ENCODE data around the gene STX7.

STX7 gene

DNA sequence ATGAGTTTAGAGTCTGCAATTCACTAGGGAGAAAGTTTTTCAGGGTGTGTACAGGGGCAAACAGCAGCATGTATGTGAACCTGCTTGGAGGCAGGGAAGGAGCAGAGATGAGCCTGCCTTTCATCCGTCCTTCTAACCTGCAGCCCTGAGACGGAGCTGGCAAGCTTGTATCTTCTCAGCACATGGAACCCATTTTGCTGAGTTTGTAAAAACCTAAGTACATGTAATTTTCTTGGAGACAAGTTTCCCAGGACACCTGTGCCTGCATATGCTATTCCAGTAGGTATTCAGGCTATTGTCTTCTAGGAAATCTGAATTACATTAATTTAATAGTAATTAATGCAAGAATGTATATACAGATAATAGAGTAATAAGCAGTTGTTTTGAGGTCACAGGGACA, 82.8 kb downstream of the STX7 start:
- Histone ChIP-seq H3K36me3 (ENCODE audit: insufficient read depth, low read length) (no peaks in the 10 kb centered on the region), H3K9ac (ENCODE audit: low read length) (no peak overlapping the region), H3K4me3 (ENCODE audit: low read depth in 1 of 2, low read length in 2 of 2) (no peak overlapping the region), H3K4me1 (ENCODE audit: insufficient read depth, low read length) (no peaks in the 10 kb centered on the region), H3K27ac (ENCODE audit: low read depth, low read length) (no peak overlapping the region), H3K27me3 (ENCODE audit: control insufficient read depth in 1 of 2, insufficient read depth in 2 of 2, low read length in 2 of 2) (no peaks in the 10 kb centered on the region), H3K9me3 (ENCODE audit: low read length) (no peaks in the 10 kb centered on the region)

DNA sequence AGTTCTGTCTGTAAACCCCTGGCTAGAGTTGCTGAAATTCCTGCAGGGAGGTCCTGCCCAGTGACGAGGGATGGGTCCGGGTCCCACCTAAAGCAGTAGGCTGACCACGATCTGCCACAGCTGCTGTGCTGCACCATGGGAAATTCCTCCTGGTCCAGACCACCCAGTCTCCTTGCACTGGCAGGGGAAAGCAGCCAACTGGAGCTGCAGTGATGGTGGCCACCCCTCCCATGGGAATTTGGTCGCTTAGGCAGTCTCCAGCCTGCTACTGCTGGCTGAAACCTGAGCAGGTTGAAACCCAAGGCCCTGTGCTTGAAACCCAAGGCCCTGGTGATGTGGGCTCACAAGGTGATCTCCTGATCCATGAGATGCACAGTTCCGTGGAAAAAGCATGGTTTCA, 87.7 kb downstream of the STX7 start:
- Histone ChIP-seq H3K4me1 (ENCODE audit: insufficient read depth, low read length) (no peaks in the 10 kb centered on the region), H3K9me3 (ENCODE audit: low read length) (no peaks in the 10 kb centered on the region), H3K27me3 (ENCODE audit: control insufficient read depth in 1 of 2, insufficient read depth in 2 of 2, low read length in 2 of 2) (no peaks in the 10 kb centered on the region), H3K4me3 (ENCODE audit: low read depth in 1 of 2, low read length in 2 of 2) (no peak overlapping the region), H3K9ac (ENCODE audit: low read length) (no peak overlapping the region), H3K36me3 (ENCODE audit: insufficient read depth, low read length) (no peaks in the 10 kb centered on the region), H3K27ac (ENCODE audit: low read depth, low read length) (no peak overlapping the region)

DNA sequence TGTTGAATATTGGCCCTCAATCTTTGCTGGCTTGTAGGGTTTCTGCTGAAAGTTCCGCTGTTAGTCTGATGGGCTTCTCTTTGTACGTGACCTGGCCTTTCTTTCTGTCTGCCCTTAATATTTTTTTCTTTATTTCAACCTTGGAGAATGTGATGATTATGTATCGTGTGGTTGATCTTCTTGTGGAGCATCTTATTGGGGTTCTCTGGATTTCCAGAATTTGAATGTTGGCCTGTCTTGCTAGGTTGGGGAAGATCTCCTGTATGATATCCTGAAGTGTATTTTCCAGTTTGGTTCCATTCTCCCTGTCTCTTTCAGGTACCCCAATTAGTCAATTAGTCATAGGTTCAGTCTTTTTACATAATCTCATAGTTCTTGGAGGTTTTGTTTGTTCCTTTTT, 89.1 kb downstream of the STX7 start:
- H3K4me1 ChIP-seq (ENCODE audit: insufficient read depth, low read length), result no peaks in the 10 kb centered on the region
- no peaks in the 10 kb centered on the region for H3K27me3 ChIP-seq (ENCODE audit: control insufficient read depth in 1 of 2, insufficient read depth in 2 of 2, low read length in 2 of 2)
- H3K9me3 ChIP-seq (ENCODE audit: low read length), result no peaks in the 10 kb centered on the region
- no peak overlapping the region for H3K4me3 ChIP-seq (ENCODE audit: low read depth in 1 of 2, low read length in 2 of 2)
- H3K9ac ChIP-seq (ENCODE audit: low read length), result no peak overlapping the region
- H3K27ac ChIP-seq (ENCODE audit: low read depth, low read length), result no peak overlapping the region
- H3K36me3 ChIP-seq (ENCODE audit: insufficient read depth, low read length), result no peaks in the 10 kb centered on the region

- H3K27ac ChIP-seq (ENCODE audit: low read depth, low read length), result no peak overlapping the region
- H3K9me3 ChIP-seq (ENCODE audit: low read length), result no peaks in the 10 kb centered on the region
- H3K4me1 ChIP-seq (ENCODE audit: insufficient read depth, low read length), result no peaks in the 10 kb centered on the region
- no peaks in the 10 kb centered on the region for H3K36me3 ChIP-seq (ENCODE audit: insufficient read depth, low read length)
- no peak overlapping the region for H3K9ac ChIP-seq (ENCODE audit: low read length)
- no peaks in the 10 kb centered on the region for H3K27me3 ChIP-seq (ENCODE audit: control insufficient read depth in 1 of 2, insufficient read depth in 2 of 2, low read length in 2 of 2)
- no peak overlapping the region for H3K4me3 ChIP-seq (ENCODE audit: low read depth in 1 of 2, low read length in 2 of 2)
Observed at GRCh38 chr6:132418235-132418965, 94.5 kb downstream of the STX7 start.

DNA sequence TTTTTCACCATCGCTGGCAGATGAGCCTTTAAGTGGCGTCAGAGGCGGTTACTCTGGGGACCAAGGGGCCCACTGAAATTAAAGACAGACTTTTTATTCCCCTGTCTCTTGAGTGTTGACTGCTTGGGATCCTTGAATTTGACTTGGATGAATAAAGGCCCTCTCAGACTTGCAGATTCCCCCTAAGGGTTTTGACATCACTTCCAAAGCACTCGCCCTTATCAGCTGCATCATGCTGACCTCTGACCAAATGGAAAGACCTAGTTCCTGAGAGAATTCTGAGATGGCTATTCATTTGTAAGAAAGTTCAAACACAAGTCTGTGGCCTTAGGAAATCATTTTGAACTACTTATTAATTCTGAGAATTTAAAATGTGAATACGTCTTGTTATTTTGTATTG, 98.2 kb downstream of the STX7 start:
- Histone ChIP-seq H3K9me3 (ENCODE audit: low read length) (no peaks in the 10 kb centered on the region), H3K9ac (ENCODE audit: low read length) (no peak overlapping the region), H3K27ac (ENCODE audit: low read depth, low read length) (no peak overlapping the region), H3K4me3 (ENCODE audit: low read depth in 1 of 2, low read length in 2 of 2) (no peak overlapping the region), H3K27me3 (ENCODE audit: control insufficient read depth in 1 of 2, insufficient read depth in 2 of 2, low read length in 2 of 2) (no peaks in the 10 kb centered on the region), H3K4me1 (ENCODE audit: insufficient read depth, low read length) (no peaks in the 10 kb centered on the region), H3K36me3 (ENCODE audit: insufficient read depth, low read length) (no peaks in the 10 kb centered on the region)

DNA sequence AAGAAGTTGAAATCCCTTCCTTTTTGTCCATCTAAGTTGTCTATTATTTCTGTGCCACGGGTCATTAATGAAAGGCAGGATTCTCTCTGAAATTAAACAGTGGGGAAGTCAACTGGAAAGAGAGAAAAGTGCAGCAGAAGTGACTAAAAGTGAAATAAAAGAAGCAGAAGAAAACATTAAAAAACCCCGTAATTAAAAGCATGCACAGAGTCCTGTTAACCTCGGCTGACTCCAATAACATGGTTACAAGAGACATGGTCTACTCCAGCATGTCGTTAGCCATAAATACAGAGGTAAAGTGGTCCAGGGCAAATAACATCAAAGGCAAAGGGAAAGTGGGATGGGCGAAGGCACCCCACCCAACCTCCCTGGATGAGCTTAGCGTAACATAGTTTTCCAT, 98.6 kb downstream of the STX7 start:
- no peak overlapping the region for H3K9ac ChIP-seq (ENCODE audit: low read length)
- no peaks in the 10 kb centered on the region for H3K36me3 ChIP-seq (ENCODE audit: insufficient read depth, low read length)
- no peak overlapping the region for H3K27ac ChIP-seq (ENCODE audit: low read depth, low read length)
- H3K27me3 ChIP-seq (ENCODE audit: control insufficient read depth in 1 of 2, insufficient read depth in 2 of 2, low read length in 2 of 2), result no peaks in the 10 kb centered on the region
- no peak overlapping the region for H3K4me3 ChIP-seq (ENCODE audit: low read depth in 1 of 2, low read length in 2 of 2)
- no peaks in the 10 kb centered on the region for H3K9me3 ChIP-seq (ENCODE audit: low read length)
- H3K4me1 ChIP-seq (ENCODE audit: insufficient read depth, low read length), result no peaks in the 10 kb centered on the region

DNA sequence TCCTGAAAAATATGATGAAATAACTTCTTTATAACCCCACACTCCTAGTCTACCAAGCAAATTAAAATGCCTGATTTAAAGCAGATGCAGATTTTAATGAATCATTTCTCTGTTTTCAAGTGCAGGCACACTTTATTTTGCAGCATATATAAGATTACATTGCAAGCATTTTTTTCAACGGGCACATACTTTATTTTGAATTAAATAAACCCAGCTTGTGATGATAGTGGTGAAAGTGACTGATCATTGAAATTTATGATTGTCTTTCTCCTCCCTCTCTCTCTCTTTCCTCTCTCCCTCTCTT, 99.5 kb downstream of the STX7 start:
- Histone ChIP-seq H3K4me3 (ENCODE audit: low read depth in 1 of 2, low read length in 2 of 2) (no peak overlapping the region), H3K27ac (ENCODE audit: low read depth, low read length) (no peak overlapping the region), H3K27me3 (ENCODE audit: control insufficient read depth in 1 of 2, insufficient read depth in 2 of 2, low read length in 2 of 2) (no peaks in the 10 kb centered on the region), H3K36me3 (ENCODE audit: insufficient read depth, low read length) (no peaks in the 10 kb centered on the region), H3K9me3 (ENCODE audit: low read length) (no peaks in the 10 kb centered on the region), H3K4me1 (ENCODE audit: insufficient read depth, low read length) (no peaks in the 10 kb centered on the region), H3K9ac (ENCODE audit: low read length) (no peak overlapping the region)

GRCh38 chr6:132412656-132413498, 100.0 kb downstream of the STX7 start:
- no peaks in the 10 kb centered on the region for H3K36me3 ChIP-seq (ENCODE audit: insufficient read depth, low read length)
- no peaks in the 10 kb centered on the region for H3K4me1 ChIP-seq (ENCODE audit: insufficient read depth, low read length)
- no peak overlapping the region for H3K9ac ChIP-seq (ENCODE audit: low read length)
- no peaks in the 10 kb centered on the region for H3K9me3 ChIP-seq (ENCODE audit: low read length)
- H3K27ac ChIP-seq (ENCODE audit: low read depth, low read length), result no peak overlapping the region
- H3K27me3 ChIP-seq (ENCODE audit: control insufficient read depth in 1 of 2, insufficient read depth in 2 of 2, low read length in 2 of 2), result no peaks in the 10 kb centered on the region
- H3K4me3 ChIP-seq (ENCODE audit: low read depth in 1 of 2, low read length in 2 of 2), result no peak overlapping the region

DNA sequence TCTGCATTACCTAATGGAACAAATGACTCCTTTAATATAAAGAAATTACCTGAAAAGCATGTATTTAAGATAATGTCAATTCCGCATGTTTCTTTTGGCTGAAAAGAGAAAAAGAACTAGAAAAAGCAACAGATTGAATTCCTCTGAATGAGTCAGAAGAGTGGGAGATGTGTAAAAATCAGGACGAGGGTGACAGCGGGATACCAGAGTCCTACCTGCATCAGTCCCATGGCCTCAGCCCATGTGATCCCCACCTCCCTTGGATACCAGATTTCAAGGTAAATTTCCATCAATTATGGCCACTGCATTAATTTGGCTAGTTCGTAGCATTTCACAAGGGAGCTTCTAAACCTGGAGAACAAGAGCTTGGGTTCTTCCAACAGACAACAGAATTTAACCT, 101.6 kb downstream of the STX7 start:
- Histone ChIP-seq H3K4me1 (ENCODE audit: insufficient read depth, low read length) (no peaks in the 10 kb centered on the region), H3K36me3 (ENCODE audit: insufficient read depth, low read length) (no peaks in the 10 kb centered on the region), H3K4me3 (ENCODE audit: low read depth in 1 of 2, low read length in 2 of 2) (no peak overlapping the region), H3K9ac (ENCODE audit: low read length) (no peak overlapping the region), H3K27me3 (ENCODE audit: control insufficient read depth in 1 of 2, insufficient read depth in 2 of 2, low read length in 2 of 2) (no peaks in the 10 kb centered on the region), H3K27ac (ENCODE audit: low read depth, low read length) (no peak overlapping the region), H3K9me3 (ENCODE audit: low read length) (no peaks in the 10 kb centered on the region)

DNA sequence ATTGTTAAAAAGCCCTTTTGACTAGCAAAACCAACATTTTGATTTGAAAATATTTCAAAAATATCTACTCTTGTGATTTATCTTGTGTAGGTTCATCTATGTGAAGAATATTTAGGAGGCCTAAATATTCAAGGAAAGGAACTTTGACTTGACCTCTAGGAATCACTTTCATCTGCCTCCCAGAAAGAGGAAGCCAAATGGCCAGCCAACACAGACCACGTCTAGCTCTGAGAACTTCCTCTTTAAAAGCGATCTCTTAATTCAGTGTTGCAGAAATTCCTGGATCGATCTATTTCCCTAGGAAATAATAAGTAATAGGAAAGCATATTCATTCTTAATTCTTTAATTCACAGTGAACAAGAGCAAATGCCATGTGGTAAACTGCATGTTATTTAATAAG, 102.1 kb downstream of the STX7 start:
- no peak overlapping the region for H3K4me3 ChIP-seq (ENCODE audit: low read depth in 1 of 2, low read length in 2 of 2)

GRCh38 chr6:132405143-132405915, 107.6 kb downstream of the STX7 start:
- H3K4me1 ChIP-seq (ENCODE audit: insufficient read depth, low read length), result no peaks in the 10 kb centered on the region
- peaks cover 0 to 6% of the 10 kb centered on the region in 2 donors for H3K27me3 ChIP-seq (ENCODE audit: control insufficient read depth in 1 of 2, insufficient read depth in 2 of 2, low read length in 2 of 2)
- H3K4me3 ChIP-seq (ENCODE audit: low read depth in 1 of 2, low read length in 2 of 2), result no peak overlapping the region
- H3K9me3 ChIP-seq (ENCODE audit: low read length), result no peaks in the 10 kb centered on the region
- no peak overlapping the region for H3K9ac ChIP-seq (ENCODE audit: low read length)
- H3K27ac ChIP-seq (ENCODE audit: low read depth, low read length), result no peak overlapping the region
- no peaks in the 10 kb centered on the region for H3K36me3 ChIP-seq (ENCODE audit: insufficient read depth, low read length)

More for the DNA sequence above, 102.1 kb downstream of the STX7 start:
- Histone ChIP-seq H3K9ac (ENCODE audit: low read length) (no peak overlapping the region), H3K27ac (ENCODE audit: low read depth, low read length) (no peak overlapping the region), H3K27me3 (ENCODE audit: control insufficient read depth in 1 of 2, insufficient read depth in 2 of 2, low read length in 2 of 2) (no peaks in the 10 kb centered on the region), H3K36me3 (ENCODE audit: insufficient read depth, low read length) (no peaks in the 10 kb centered on the region), H3K4me1 (ENCODE audit: insufficient read depth, low read length) (no peaks in the 10 kb centered on the region), H3K9me3 (ENCODE audit: low read length) (no peaks in the 10 kb centered on the region)
